ENCODE data around the gene CEMIP.

DNA sequence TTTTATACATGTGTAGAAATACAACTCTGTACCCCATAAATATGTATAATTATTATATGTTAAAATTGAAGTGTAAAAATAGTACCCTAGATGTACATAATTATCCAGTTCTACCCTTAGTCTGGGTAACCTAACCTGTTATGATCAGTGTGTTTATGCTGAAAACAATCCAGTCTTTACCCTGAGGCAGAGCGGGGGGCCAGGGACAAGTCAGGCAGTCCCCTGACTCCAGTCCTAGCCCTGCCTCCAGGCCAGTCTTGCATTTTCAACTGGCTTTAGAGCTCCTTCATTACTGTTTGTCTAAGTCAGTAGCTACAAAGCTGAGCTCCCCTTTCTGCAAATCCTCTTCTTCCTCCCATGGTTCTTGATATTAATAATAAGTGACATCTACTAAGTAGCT lies 207.3 kb downstream of the CEMIP start:
- TF ChIP-seq CTCF (conservative IDR thresholded peaks at IDR 0.05; ENCODE audit: low read length) (no peak), EZH2phosphoT487 (IDR thresholded peaks at IDR 0.05; ENCODE audit: borderline replicate concordance, low read depth, low read length) (no peak)

Measured in OCI-LY7 (cell line).